Superior temporal gyrus (tissue), 1 donor: ENCODE data around the gene PKD1.

Experiments
- DNase-seq: peaks from one replicate; pipeline ENCODE4 v3.0.0-alpha.2; 2016; ENCODE audit errors: extremely low spot score

Gene PKD1

DNA sequence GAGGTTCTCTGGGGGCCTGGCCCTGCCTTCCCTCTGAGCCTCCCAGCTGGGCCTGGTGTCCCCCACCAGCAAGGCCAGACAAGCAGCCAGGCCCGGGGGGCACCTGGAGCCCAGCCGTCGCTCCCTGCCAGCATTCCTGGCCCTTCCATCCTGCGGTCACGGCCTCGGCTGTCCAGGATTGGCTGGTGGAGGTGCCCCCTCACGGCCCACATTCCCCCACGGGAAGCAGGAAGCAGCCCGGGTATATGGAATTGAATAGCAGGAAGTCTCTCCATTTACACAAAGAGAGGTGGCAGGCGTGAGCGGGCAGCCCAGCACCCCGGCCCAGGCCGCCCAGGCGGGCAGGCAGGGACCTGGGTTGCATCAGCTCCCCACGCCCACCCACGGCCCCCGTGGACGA is 34.4 kb upstream of the PKD1 start:
- DNase-seq, result no peak

DNA sequence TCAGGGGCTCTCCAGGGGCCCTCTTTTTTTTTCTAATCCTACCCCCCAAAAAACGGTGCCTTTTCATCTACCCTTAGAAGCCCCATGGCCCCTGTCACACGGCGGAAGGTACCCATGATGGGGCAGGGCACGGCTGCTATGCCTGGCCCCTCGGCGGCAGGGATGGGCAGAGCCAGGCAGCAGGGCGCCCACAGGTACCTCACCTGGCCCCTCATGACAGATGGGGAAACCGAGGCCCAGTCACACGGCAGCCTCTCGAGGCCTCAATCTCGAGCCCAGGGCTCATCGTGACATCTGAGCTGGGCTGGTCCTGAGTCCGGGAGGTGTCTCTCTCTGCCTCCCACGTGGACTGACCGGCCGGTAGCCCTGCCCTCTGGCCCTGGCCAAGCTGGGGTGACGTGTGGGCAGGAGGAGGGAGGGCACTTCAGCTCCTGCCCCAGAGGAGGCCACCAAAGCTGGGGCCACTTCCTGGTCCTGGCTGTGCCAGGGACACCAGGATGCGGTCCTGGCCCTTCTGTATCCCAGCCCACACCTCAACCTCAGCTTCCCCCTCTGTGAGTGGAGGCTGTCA is 31.5 kb upstream of the PKD1 start:
- DNase-seq, result no peak

DNA sequence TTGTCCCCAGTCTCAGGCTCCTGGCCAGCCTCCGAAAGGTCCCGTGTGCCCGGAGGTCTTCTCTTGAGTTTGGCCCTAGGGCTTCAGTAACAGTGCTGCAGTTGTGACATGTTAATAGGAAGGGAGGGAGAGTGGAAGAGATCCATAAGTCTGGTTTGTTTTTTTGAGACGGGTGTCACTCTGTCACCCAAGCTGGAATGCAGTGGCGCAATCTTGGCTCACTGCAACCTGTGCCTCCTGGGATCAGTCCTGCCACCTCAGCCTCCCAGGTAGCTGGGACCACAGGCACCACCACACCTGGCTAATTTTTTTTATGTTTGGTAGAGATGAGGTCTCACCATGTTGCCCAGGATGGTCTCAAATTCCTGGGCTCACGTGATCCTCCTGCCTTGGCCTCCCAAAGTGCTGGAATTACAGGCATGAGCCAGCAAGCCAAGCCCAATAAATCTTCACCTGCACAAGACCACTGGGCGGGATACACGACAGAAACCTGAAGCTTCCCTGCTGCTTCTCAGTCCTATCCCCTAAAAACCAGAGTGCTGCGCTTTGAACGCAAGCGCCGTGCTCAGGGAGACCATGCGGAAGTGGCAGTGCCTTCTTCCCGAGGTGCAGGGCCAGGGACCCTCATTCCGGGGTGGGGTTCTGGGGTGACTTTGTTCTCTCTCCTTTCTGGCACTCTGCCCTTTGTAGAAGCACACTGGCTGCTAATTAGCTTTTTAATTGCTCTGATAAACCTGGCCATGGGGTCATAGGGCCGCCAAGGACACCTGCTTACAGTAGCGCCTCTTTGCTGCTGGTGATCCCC is 30.8 kb upstream of the PKD1 start:
- no peak for DNase-seq

DNA sequence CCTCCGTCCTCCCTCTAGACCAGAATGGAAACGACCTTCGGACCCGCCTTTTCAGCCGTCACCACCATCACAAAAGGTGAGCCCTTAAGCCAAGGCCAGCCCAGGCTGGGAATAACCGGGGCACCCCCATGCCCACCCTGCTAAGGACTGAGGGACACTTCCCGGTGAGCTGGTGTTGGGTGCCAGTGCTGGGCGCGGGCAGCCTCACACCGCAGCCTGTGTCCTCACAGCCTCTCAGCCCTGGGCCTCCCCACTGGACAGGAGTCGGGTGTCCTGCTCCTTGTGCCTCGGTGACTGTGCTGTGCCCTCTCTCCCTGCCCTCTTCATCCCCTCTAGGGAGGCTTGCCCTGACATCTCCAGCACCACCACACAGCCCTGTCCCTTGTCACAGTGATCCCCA is 30.2 kb upstream of the PKD1 start:
- DNase-seq, result no peak

DNA sequence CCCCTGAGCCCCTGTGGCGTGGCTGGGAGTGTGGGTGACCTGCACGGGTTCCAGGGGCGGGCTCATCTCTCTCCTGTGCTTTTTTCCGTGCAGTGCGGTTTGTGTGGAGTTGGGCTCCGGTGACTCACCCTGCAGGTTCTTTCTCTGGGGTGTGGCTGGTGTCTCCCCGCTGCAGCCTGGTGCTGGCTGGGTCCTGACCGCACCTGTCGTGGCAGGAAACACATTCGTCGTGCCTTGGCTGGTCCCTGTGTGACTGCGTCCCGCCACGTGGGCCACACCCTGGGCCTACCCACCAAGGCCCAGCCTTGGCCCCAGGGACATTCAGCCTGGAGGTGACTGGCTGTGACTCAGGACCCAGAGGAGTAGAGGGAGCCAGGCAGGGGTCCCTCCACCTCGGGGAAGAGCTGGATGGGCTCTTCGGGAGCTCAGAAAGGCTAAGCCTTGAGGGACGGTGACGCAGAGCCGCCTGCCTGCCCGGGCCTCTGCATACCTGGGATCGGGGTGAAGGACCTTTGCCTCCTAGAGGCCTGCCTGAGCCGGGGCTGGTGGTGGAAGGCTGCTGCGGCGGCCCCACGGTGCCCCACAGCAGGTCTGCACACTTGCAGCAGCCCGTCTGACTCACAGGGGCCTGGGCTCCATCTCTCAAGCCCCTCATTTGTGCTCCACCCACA is 27.6 kb upstream of the PKD1 start:
- DNase-seq, result no peak

DNA sequence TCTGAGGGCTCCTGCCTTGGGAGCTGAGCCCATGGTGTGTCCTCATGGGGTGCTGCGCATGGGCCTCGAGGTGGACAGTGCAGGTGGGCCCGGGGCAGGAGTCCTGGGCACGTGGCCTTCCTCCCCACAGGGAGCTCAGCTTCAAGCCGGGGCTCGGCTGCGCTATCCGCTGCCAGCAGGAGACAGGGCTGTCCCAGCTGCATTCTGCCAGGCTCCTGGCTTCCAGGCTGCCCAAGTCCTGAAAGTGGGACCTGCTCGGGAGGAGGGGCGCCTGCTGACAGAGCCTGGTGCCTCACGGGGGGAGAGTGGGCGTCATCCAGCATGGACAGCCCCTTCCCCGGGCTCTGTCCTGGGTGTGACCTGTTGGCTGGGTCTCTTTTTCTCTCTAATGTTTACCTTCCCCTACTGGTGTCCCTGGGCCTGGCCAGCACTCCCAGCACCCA is 27.0 kb upstream of the PKD1 start:
- no peak for DNase-seq

DNA sequence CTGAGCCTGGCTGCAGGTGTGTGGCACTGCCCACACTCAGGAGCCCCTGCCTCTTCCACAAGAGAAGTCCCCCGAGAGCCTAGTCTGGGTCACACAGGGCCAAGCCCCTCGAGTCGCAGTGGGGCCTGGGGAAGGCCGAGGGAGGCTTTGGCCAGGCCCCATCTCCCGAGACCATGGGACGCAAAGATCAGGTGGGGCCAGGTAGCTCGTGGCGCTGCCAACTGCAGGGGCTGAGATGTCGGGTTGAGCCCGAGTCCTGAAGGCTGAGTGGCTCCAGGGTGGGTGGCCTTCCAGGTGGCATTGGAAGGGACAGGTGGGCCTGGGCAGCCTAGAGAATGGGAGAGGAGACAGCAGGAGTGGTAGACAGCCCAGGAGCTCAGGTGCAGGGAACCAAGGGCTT is 26.2 kb upstream of the PKD1 start:
- DNase-seq, result no peak

DNA sequence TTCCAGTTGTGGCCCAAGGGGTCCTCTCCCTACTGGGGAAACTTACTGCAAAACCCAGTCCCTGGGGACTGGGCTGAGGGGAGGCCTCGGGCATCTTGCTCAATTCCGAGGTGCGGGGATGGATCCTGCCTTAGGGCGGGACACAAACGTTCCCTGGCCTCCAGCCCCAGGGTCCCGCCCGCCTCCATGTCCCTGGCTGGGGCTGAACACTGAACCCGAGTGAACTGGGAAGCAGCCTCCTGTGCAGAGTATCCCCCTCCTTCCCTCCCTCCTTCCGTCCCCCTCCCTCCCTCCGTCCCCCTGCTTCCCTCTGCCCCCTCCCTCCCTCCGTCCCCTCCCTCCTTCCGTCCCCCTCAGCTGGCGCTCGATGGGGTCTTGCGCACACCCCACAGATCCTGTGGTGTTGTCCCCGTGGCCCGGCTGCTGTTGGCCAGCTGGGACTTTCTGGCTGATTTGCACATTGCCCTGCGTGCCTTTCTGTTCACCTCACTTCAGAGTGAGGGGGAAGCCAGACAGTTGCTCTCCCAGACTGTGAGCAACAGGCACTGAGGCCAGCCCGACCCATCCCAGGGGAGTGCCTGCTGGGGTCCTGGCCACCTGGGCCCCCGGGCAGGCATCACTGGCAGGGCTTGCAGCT is 25.3 kb upstream of the PKD1 start:
- DNase-seq, result no peak

DNA sequence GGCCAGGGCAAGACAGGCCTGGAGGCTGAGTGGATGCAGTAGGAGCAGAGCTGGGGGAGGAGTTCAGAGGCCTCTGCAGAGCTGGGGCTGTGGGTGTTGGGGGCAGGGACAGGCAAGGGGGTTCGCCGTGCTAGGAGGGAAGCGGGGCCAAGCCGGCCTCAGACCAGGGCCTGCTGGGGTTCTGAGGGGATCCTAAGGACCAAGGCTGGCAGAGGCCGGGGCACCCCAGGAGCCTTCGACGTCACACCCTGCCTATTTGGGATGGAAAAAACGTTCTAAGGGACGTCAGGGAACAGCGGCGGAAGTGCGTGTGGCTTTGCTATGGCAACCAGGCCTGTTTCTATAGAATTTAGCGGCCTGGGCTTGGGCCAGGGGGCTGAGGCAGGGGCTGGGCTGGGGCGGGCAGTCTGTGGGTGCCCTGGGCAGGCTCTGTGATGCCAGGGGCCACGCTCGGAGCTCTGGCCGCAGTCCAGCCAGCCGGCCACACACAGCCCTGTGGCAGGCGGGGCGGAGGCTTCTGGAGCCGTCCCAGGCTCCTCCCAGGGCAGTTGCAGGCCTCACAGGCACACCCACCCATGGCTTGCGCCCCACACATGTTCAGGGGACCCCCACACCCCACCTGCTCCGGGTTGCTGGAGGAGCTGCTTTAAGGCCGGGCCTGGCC is 23.6 kb upstream of the PKD1 start:
- peak; percentile 61 for DNase-seq

DNA sequence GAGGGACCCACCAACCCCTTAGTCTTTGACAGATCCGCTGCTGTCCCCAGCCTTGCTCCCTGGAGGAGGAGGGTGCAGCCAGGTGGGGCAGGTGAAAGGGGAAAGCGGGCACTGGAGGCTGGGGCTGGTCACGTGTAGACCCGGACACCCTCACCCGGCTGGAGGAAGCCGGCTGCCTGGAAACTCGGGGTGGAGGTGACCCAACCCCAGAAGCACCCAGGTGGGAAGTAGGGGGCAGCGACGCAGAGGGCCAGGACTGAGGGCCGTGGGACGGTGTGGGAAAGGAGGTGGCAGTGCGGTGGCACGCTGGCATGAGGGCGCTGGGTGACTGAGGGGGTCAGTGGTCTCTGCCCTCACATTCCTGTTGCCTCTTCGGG is 22.6 kb upstream of the PKD1 start:
- DNase-seq, result no peak

DNA sequence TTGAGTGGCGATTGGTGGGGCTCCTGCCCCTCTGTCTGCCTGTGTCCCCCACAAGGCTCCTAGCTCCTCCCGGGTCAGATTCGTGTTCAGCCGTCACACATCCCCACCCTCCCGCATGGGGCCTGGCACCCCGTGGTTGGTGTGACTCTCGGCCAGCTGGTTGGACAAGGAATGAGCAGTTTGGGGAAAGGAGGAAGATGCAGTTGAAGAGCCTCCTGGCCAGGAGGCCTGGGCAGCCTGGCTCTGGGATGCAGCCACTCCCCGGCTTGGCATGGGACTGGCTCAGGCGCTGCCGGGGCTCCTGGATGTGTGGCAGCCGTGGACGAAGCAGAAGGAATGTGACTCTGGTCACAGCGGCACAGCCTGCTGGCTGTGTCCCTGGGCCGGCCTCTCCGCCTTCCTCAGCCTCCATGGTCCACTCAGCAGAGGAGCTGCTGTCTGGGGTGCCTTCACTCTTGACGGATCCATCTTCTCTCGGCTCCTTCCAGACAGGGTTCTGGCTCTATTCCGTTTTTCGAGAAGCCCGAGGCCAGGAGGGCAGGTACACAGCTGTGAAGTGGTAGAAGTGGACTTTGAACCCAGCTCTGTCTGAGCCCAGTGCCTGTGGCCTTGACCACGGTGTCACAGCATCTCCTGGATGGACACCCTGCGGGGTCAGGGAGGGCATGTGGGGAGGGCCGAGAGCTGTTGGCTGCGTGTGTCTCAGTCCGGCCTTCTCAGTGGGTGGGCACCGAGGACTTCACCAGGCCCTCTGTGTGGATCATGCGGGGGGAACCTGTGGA is 22.0 kb upstream of the PKD1 start:
- DNase-seq, result no peak

DNA sequence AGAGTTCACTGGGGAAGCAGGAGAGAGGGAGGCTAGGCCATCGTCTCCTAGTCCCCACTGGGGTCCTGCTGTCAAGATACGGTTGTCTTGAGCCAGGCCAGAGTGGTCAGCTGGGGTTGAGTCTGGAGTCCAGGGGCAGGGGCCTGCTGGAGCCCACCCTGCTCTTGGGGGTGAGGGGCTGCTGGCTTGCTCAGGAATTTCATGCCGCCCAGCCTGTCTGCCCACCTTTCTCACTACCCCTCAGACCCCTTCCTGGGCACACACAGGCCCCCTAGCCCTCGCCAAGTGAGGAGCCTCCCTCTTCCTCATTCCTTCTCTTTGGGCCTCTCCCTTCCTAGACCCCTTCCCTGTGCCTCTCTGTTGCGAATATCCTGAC is 21.1 kb upstream of the PKD1 start:
- no peak for DNase-seq

DNA sequence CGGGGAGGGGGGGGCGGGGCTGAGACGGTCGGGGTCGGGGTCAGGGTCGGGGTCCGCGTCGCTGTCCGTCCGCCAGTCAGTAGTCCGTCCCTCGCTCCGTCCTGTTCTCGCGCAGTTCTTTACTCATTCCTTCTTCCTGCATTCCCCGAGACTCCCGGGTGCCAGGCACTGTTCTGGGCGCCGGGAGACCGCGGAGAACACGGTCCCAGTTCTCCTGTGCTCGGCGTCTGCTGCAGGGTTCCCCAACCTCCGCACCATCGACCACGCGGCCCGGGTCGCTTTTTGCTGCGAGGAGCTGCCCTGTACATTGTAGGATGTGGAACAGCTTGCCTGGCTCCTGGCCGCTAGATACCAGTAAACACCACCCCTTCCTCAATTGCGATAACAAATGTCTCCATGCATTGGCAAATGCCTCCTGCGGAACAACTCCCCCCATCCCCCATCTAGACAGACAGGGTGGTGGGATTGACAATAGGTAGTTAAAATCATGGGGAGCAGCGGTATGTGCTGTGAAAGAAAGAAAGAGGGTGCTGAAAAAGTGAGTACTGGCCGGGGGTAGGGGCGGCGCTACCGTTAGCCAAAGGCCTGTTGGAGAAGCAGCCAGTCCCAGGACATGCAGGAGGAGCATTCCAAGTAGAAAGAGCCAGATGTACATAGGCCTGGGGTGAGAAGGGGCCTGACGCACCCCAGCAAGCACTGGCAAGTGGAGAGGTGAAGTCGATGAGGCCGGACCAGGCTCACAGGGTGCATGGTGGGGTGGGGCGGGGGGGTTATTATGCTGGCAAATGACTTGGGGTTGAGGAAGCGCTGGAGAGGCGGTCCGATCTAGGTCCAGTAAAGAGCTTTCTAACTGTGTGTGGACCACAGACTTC is 20.5 kb upstream of the PKD1 start:
- DNase-seq, result no peak

DNA sequence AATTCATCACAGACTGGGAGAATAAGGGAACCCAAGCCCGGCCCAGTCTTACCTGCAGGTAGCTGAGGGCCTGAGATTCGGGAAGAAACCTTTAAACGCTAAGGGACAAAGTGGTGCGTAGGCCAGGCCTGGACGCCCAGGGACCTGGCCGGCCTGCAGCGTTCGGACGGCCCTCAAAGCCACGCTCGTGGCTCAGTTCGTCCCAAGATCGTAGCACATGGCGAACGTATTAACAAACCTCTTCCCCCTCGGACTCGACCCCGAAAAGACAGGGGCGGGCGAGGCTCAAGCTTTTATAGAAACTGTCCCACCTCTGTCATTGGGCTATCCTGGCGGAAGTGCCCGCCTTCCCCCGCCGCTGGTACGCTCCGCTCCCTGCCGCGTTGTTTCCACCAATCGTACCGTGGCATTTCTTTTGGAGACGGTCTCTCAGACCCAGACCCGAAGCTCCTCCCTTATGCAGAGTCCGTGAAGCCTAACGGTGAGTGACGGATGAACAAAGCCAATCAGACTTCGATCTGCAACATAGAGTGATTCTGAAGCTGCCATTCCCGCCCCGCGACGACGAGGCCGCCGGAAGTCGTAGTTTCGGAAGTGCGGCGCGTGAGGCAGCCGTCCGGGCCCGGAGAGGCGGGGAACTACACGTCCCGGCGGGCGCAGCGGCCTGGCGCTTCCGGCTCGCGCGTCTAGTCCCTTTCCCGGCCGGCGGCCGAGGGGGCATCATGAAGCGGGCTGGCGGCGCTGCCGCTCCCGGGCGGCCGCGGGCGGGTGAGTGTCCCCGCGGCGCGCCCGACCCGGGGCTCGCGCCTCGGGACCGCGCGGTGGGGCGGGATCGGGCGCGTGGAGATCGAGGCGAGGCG is 19.6 kb upstream of the PKD1 start, which contains the start of gene TRAF7:
TRAF7 (plus strand) TSS at position 692 of the 860 bp plus-strand sequence. CDS start 8,139 bp downstream, outside the sequence.
- peak; percentile 100 for DNase-seq

DNA sequence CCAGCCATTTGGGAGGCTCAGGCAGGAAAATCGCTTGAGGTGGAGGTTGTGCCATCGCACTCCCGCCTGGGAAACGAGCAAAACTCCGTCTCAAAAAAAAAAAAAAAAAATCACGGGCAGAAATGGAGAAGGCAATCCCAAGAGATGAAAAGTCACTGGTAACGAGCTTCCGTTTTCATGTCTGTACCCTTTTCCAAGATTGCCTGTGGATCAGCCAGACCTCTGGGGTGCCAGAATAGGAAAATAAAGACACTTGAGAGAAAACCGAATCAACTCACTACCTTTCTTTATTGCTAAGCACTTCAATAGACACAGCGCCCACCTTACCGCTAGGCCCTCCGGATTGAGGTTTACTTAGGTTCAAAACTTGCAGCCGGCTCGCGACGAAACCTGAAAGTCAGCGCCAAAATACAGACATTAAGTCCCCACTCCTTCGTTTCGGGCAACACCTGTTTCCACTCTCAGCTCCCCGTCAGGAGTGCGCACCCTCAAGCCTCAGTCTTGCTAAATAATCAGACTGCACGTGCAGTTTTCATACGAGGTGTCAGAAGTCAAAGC is 18.9 kb upstream of the PKD1 start:
- peak; percentile 38 for DNase-seq

DNA sequence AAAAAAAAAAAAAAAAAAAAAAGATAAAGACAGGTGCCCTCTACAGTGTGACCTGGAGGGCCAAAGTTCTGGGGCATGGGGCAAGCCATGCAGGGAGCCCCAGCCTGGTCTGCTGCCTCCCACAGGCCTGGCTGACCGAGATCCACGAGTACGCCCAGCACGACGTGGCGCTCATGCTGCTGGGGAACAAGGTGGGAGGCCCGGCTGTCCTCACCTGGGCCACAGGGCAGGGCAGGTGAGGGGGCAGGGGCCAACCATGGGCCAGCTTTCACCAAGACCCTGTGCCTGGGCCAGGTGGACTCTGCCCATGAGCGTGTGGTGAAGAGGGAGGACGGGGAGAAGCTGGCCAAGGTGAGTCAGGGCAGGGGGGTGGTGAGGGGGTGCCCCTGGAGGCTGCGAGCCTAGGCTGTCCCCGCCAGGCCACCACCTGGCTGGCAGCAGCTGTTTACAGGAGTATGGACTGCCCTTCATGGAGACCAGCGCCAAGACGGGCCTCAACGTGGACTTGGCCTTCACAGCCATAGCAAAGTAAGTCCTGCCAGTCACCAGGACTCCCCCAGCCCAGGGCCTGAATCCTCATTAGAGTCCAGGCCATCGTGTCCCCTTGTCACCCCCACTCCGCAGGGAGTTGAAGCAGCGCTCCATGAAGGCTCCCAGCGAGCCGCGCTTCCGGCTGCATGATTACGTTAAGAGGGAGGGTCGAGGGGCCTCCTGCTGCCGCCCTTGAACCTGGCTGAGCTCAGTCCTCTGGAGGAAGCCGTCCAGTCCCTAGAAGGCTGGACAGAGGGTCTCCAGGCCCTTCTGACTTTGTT is 17.2 kb upstream of the PKD1 start:
- DNase-seq, result no peak

DNA sequence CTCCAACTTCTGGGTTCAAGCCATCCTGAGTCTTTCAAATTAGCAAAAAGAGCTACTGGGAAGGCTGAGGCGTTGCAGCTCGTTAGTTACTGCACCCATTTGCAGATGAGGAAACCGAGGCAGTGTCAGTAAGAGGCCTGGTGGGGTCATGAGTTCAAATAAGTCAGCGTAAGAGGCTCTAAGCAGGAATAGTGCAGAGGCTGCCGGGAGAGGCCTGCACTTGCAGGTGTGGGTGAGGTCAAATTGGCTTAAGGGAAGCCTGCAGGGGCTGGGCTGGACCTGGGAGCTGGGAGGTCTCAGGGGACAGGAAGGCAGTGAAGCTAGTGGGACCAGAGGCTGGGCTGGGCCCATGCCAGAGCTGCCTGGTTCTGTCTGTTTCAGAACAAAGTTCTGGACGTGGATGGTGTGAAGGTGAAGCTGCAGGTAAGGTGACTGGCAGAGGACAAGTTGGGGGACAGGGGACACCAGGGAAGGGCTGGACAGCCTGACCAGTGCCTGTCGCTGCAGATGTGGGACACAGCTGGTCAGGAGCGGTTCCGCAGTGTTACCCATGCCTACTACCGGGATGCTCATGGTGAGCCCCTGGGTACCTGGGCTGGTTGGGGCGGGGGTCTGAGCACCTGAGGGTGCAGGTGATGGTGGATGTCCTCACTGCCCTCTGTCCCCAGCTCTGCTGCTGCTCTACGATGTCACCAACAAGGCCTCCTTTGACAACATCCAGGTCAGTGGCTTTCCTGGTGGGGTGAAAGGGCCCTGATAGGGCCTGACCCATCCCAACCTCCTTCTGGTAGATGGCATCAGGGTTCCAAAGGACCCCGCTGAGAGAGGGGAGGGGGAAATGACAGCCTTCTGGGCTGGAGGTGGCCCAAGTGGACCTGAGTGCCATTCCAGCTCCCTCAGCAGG is 15.7 kb upstream of the PKD1 start:
- no peak for DNase-seq
